GM10248 (cell line): Measurements from ENCODE around the gene SLC30A2.

Experiments used
- CTCF ChIA-PET: fragments of 300-600 bp; sonication (Branson Sonifier 250); formaldehyde crosslinking; extraction: SDS; loops from one replicate; lab custom pipeline; 2021; ENCODE audit warnings: antibody characterized with exemption; lab: Yijun Ruan, JAX
- POLR2A ChIA-PET: fragments of 350-650 bp; sonication (Branson Sonifier 250); formaldehyde crosslinking; extraction: SDS; loops from one replicate; lab custom pipeline; 2020; ENCODE audit warnings: antibody characterized with exemption; lab: Yijun Ruan, JAX
- DNase-seq: peaks from one replicate; pipeline ENCODE4 v3.0.0; 2012; ENCODE audit errors: extremely low spot score
- TF ChIP-seq, protein P1 (sequence below): IDR thresholded peaks from 2 replicates; pipeline ENCODE4 v1.5.1; 2012; ENCODE audit warnings: mild to moderate bottlenecking, low read depth; ENCODE audit errors: extremely low read depth, missing control alignments, control extremely low read depth

The SLC30A2 gene

GRCh38 chr1:26060832-26061574 is 15.1 kb upstream of the SLC30A2 start:
- TF ChIP-seq, protein P1, sequence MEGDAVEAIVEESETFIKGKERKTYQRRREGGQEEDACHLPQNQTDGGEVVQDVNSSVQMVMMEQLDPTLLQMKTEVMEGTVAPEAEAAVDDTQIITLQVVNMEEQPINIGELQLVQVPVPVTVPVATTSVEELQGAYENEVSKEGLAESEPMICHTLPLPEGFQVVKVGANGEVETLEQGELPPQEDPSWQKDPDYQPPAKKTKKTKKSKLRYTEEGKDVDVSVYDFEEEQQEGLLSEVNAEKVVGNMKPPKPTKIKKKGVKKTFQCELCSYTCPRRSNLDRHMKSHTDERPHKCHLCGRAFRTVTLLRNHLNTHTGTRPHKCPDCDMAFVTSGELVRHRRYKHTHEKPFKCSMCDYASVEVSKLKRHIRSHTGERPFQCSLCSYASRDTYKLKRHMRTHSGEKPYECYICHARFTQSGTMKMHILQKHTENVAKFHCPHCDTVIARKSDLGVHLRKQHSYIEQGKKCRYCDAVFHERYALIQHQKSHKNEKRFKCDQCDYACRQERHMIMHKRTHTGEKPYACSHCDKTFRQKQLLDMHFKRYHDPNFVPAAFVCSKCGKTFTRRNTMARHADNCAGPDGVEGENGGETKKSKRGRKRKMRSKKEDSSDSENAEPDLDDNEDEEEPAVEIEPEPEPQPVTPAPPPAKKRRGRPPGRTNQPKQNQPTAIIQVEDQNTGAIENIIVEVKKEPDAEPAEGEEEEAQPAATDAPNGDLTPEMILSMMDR: no peak
- no peak for DNase-seq
- CTCF ChIA-PET: interaction anchor here (1.6 kb wide), 1 partner anchor 19 kb away, joined by 4 read pairs; no protein-coding TSS in a partner anchor

DNA sequence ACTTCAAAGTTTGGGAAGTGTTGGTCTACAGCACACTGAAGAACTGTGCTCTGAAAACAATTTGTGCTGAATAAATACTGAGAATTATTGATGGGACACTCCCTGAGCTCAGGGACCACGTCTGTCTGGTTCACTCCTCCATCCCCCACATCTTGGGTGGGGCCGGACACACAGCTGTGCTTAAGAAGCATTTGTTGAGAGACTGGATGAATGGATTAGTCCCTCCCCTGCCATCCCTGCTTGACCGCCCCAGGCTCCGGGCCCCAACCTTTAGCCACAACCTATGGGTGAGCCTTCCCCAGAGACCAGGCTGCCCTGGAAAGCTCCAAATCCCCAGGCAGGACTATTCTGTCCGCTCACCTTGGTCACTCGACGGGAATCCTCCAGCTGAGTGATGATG is 14.0 kb upstream of the SLC30A2 start:
- TF ChIP-seq, protein P1: no peak
- ChIA-PET POLR2A (no interaction called here), CTCF (interaction anchor here (1.2 to 1.6 kb wide), 3 partner anchors 11 to 25 kb away, joined by 3 to 4 read pairs (median 4); no protein-coding TSS in a partner anchor)
- no peak for DNase-seq

More at GRCh38 chr1:26060832-26061574, 15.1 kb upstream of the SLC30A2 start:
- POLR2A ChIA-PET: no interaction called here

- DNase-seq: no peak
- POLR2A ChIA-PET: no interaction called here
- TF ChIP-seq, protein P1: no peak
- CTCF ChIA-PET: interaction anchor here (0.7 to 2.3 kb wide), 4 partner anchors 9 to 87 kb away, joined by 3 to 10 read pairs (median 6); partner anchors contain the start of gene TRIM63
Observed at GRCh38 chr1:26058052-26058595, 12.2 kb upstream of the SLC30A2 start.

DNA sequence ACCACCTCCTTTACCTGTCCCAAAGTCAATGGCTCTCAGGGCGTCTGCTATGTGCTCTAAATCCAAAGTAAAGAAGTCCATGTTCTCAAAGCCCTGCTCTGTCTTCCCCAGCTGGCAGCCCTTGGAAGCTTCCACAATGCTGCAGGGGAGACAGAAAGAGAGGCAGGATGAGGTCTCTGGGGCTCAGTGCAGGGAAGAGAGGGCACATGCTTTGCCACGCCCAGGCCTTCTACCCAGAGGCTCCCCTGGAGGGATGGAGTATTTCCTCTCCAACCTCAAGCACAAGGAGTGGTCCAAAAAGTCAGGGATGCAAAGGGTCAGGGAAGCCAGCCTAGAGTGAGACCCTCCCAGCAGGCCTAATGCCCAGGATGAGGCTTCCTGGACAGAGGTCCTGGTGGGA is 11.3 kb upstream of the SLC30A2 start:
- POLR2A ChIA-PET: no interaction called here
- CTCF ChIA-PET: interaction anchor here (2.3 kb wide), 1 partner anchor 88 kb away, joined by 10 read pairs; no protein-coding TSS in a partner anchor
- TF ChIP-seq, protein P1: no peak
- no peak for DNase-seq

GRCh38 chr1:26055041-26055440 is 9.1 kb upstream of the SLC30A2 start:
- ChIA-PET POLR2A (no interaction called here), CTCF (interaction anchor here (1.0 to 2.0 kb wide), 4 partner anchors 9 to 91 kb away, joined by 3 to 4 read pairs (median 3); no protein-coding TSS in a partner anchor)
- no peak for DNase-seq
- TF ChIP-seq, protein P1: no peak

DNA sequence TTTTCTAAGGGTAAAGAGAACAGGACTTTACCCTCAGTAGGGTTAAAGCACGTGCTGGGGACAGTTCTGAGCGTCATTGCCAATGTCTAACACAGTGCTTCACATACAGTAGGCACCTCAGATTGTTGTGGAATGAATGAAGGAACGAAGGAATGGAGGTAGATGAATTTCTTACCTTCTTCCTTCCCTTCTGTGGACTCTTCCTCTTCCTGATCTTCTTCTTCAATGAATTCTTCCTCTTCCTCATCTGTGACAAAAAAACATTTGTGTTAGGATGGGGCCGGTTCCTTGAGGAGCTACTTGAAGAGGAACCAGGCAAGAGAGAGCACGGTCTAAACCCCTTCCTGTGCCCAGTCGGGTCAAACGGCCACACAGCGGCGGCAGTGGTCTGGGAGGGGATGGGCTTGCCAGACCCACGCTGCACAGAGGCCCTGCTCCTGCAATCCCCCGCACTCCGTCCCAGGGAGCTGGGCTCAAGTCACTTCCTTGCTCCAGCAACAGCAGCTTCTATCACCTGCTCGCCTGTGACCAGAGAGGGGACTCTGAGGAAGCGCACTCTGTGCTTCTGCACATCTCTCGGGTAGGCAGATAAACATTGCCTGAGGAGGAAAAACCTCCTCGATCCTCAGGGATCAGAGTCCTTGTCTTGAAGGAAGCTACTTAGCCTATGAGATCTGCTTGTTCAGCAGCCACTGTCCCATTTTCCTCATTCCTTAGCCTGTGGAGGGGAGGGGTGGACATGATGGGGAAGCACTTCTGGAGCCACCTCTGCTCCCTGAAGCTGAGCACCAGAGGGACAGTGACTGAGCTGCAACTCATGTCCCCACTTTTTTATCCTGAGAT is 8.0 kb upstream of the SLC30A2 start:
- DNase-seq: no peak
- CTCF ChIA-PET: interaction anchor here (1.0 to 2.0 kb wide), 6 partner anchors 10 to 363 kb away, joined by 3 to 4 read pairs (median 3); no protein-coding TSS in a partner anchor
- POLR2A ChIA-PET: interaction anchor here (0.7 kb wide), 1 partner anchor 13 kb away, joined by 3 read pairs; the partner anchor contains the start of gene TRIM63
- TF ChIP-seq, protein P1: no peak
